ENCODE measurements around the gene PDXP. TPM values are rescaled to one million over a fixed set of nuclear protein-coding genes. Genes with fewer than 3 reads are reported as not detected.

The PDXP gene
- total and polyA plus RNA-seq, 12 donors = 5.3 to 29.9 (median 21.2) TPM

DNA sequence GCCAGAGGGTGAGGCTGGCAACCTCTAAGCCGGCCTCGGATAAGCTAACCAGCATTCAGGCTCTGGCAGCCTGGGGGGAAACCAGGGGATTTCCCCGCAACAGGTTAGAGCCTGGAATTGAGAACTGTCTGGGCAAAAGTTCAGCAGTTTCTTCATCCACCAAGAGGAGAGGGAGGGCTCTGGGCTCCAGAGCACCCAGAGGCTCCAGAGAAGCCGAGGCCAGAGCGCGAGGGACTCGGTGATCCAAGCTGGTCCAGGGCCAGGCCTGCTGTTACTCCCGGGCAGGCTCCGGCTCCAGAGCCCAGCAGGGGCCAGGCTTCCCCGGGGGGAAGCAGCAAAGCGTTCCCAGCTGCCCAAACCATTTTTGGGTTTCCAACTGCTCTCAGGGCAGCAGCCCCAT is 32.4 kb upstream of the PDXP start:
- ATAC-seq = peak; percentile 47 to 73 (median 68)
- DNase-seq = peak; percentile 62 to 83
- TF ChIP-seq, protein P1, sequence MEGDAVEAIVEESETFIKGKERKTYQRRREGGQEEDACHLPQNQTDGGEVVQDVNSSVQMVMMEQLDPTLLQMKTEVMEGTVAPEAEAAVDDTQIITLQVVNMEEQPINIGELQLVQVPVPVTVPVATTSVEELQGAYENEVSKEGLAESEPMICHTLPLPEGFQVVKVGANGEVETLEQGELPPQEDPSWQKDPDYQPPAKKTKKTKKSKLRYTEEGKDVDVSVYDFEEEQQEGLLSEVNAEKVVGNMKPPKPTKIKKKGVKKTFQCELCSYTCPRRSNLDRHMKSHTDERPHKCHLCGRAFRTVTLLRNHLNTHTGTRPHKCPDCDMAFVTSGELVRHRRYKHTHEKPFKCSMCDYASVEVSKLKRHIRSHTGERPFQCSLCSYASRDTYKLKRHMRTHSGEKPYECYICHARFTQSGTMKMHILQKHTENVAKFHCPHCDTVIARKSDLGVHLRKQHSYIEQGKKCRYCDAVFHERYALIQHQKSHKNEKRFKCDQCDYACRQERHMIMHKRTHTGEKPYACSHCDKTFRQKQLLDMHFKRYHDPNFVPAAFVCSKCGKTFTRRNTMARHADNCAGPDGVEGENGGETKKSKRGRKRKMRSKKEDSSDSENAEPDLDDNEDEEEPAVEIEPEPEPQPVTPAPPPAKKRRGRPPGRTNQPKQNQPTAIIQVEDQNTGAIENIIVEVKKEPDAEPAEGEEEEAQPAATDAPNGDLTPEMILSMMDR (IDR thresholded peaks at IDR 0.05) = peak in 3 of 9 donors; percentile 17 to 24 (median 21)
- no peaks in the 10 kb centered on the region for H3K9me3 ChIP-seq
- no peaks in the 10 kb centered on the region for H3K27me3 ChIP-seq
- H3K4me1 ChIP-seq = peaks cover 15 to 40% (median 31%) of the 10 kb centered on the region in 9 donors
- 60 to 64% methylated on average over 11 of the region's 11 CpGs for WGBS, 2 donors
- intact Hi-C loops (cut with DNase I) = loop anchor here in 3 of 10 donors (5.0 to 10.0 kb wide), 3 partner anchors 56 to 239 kb away; no protein-coding TSS in a partner anchor
- peak overlapping the region in 9 of 10 donors; percentile 41 to 76 (median 69) for H3K27ac ChIP-seq
- H3K36me3 ChIP-seq = peaks cover 0 to 84% (median 17%) of the 10 kb centered on the region in 9 donors
- H3K4me3 ChIP-seq = no peak overlapping the region

DNA sequence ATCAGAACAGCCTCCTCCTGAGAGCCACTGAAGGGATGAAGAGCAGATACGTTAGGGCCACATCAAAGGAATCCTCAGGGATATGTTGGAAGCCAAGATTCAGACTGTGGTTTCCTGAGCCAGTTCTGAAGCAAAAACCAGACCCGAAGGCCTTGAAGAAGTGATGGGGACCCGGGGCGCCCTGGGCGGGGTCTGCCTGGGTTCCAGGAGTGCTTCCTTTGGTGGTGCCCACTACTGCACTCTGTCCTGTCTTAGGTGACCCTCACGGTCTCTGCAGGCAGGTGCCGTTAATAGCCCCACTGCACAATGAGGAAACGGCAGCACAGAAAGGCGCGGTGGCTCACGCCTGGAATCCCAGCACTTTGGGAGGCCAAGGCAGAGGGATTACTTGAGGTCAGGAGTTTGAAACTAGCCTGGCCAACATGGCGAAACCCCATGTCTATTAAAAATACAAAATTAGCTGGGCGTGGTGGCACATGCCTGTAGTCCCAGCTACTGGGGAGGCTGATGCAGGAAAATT is 31.9 kb upstream of the PDXP start:
- DNase-seq (no peak), ATAC-seq (no peak)
- Histone ChIP-seq H3K9me3 (no peaks in the 10 kb centered on the region), H3K27me3 (no peaks in the 10 kb centered on the region), H3K4me3 (no peak overlapping the region), H3K4me1 (peaks cover 15 to 45% (median 35%) of the 10 kb centered on the region in 9 donors), H3K27ac (peak overlapping the region in 9 of 10 donors; percentile 41 to 76 (median 69)), H3K36me3 (peaks cover 0 to 84% (median 13%) of the 10 kb centered on the region in 9 donors)
- TF ChIP-seq, protein P1 (IDR thresholded peaks at IDR 0.05) = no peak
- intact Hi-C loops (cut with DNase I) = loop anchor here in 3 of 10 donors (5.0 to 10.0 kb wide), 3 partner anchors 56 to 238 kb away; no protein-coding TSS in a partner anchor
- 76 to 83% methylated on average over 13 of the region's 13 CpGs for WGBS, 2 donors

DNA sequence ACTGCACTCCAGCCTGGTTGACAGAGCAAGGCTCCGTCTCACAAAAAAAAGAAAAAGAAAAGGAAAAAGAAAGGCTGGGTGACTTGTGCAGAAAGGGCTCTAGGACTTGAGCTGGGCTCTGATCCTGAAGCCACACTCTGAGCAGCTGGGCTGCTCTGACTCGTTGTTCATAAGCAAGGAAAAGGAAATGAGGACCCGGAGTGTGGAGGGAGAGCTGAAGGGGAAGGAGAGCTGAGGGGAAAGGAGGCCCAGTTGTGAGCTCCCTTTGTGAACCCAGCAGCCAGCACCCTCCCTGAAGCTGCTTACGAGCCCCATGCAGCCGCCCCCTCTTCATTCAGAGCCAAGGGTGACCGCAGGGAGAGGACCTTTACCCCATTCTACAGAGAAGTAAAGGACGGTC is 31.4 kb upstream of the PDXP start:
- Histone ChIP-seq H3K36me3 (peaks cover 0 to 83% (median 8%) of the 10 kb centered on the region in 9 donors), H3K4me3 (no peak overlapping the region), H3K4me1 (peaks cover 15 to 47% (median 39%) of the 10 kb centered on the region in 9 donors), H3K27me3 (no peaks in the 10 kb centered on the region), H3K9me3 (no peaks in the 10 kb centered on the region), H3K27ac (peak overlapping the region in 8 of 10 donors; percentile 41 to 76 (median 70))
- intact Hi-C loops (cut with DNase I) = loop anchor here in 3 of 10 donors (5.0 to 10.0 kb wide), 3 partner anchors 55 to 238 kb away; no protein-coding TSS in a partner anchor
- TF ChIP-seq, protein P1 (IDR thresholded peaks at IDR 0.05) = no peak
- DNase-seq (no peak), ATAC-seq (peak in 1 of 8 donors; percentile 7)
- 66 to 69% methylated on average over 7 of the region's 7 CpGs for WGBS, 2 donors

DNA sequence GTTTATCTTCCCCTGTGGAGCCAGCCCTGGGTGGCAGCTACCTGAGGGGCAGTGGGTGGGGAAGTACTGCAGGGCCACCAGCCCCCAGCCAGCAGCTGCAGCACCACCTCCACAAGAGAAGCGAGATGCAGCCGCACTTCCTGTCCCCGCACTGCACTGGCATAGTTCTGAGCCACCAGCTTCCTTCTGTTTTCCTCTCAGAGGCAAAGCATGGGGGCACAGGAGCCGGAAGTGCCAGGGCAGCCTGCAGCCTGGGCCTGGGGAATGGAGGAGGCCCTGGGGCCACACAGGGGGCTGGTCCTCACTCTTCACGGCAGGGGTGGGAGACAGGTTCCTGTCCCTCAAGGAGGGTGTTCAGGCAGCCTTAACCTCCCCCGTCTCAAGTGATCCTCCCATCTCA is 31.0 kb upstream of the PDXP start:
- DNase-seq = no peak

More for the DNA sequence above, 31.0 kb upstream of the PDXP start:
- Histone ChIP-seq H3K27ac (peak overlapping the region in 8 of 10 donors; percentile 41 to 76 (median 70)), H3K4me1 (peaks cover 15 to 52% (median 41%) of the 10 kb centered on the region in 9 donors), H3K4me3 (no peak overlapping the region), H3K27me3 (no peaks in the 10 kb centered on the region), H3K9me3 (no peaks in the 10 kb centered on the region), H3K36me3 (peaks cover 0 to 78% (median 7%) of the 10 kb centered on the region in 9 donors)
- ATAC-seq = peak in 2 of 8 donors; percentile 2 to 13
- intact Hi-C loops (cut with DNase I) = loop anchor here in 3 of 10 donors (5.0 to 10.0 kb wide), 3 partner anchors 55 to 237 kb away; no protein-coding TSS in a partner anchor
- TF ChIP-seq, protein P1 (IDR thresholded peaks at IDR 0.05) = no peak
- WGBS, 2 donors = 74 to 86% methylated on average over 6 of the region's 6 CpGs

Measured in heart right ventricle (tissue), 16 donors.